ENCODE data around the gene AK2.
A peak's percentile ranks its signal among the peaks of the same experiment; 100 is the strongest.
"Not testable (repeated sequence)": the region's sequence is repeated elsewhere in the genome, so short reads cannot be mapped to it uniquely, and the experiment has no call there.

The AK2 gene

GRCh38 chr1:33036526-33037503 lies at the start of gene AK2:
AK2 (minus strand) TSS chr1:33036883; CDS start chr1:33036828, 55 bp downstream.
- DNase-seq (ENCODE audit: low read depth in 2 of 2), result peak; percentile 86 to 94

DNA sequence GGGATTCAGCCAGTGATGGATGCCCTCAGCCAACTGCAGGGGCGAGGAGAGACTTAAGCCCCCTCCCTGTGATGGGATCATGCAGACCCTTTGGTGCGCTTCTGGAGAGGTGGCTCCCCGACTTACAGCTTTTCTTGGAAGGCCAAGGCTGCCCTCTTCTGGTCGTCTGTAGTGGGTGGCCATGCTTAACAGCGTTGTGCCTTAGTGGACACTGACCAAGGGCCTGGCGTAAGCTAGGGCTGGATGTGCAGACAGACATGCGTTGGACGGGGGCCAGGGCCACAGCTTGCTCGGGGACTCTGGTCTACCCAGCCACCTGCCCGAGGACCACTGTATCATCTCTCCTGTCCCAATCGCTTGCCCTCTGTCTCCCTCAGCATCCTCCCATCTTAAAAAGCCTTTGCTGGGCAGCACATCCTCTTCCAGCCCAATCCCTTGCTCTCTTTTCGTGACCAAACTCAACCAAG lies 49.7 kb upstream of the AK2 start:
- no peak for DNase-seq (ENCODE audit: low read depth in 2 of 2)

DNA sequence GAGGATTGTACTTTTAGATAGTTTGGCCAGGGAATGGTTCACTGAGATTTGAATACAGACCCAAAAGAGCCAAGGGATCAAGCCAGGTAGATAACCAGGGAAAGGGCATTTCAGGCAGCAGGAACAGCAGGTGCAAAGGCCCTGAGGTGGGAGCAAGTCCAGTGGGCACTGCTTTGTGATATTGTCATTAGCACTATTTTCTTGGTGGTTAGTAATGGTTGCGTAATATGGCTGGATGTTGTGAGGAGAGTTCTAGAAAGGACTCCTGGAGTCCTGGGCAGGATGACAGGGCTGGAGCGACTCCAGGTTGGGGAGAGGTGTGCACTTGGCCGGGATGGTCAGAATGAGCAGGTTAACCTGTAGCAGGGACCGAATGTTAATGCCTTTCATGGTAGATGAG lies 48.6 kb upstream of the AK2 start:
- DNase-seq (ENCODE audit: low read depth in 2 of 2), result no peak

DNA sequence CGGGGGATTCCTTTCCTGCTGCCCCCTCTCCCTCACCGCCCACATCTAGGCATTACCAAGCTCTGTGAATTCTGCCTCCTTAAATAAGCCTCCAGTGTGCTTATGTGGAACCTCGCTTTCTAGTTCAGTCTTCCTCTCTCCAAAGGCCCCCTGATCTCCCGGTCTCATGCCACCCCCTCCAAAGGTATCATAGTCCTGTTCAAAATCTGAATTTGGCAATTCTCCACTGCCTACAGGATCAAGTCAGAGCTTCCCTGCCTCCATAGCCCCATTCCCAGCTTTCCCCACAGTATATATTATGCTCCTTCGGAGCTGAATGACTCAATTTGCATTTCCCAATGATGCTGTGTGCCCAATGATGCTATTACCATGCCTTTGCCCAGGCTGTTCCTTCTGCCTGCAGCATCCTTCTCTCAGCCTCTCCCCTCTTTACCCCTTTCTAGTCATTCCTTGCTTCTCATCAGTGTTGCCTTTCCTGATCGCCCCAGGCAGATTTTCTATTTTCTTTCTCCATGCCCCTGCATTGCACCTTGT lies 46.0 kb upstream of the AK2 start:
- no peak for DNase-seq (ENCODE audit: low read depth in 2 of 2)

GRCh38 chr1:33081554-33082305 lies 45.0 kb upstream of the AK2 start:
- no peak for DNase-seq (ENCODE audit: low read depth in 2 of 2)

DNA sequence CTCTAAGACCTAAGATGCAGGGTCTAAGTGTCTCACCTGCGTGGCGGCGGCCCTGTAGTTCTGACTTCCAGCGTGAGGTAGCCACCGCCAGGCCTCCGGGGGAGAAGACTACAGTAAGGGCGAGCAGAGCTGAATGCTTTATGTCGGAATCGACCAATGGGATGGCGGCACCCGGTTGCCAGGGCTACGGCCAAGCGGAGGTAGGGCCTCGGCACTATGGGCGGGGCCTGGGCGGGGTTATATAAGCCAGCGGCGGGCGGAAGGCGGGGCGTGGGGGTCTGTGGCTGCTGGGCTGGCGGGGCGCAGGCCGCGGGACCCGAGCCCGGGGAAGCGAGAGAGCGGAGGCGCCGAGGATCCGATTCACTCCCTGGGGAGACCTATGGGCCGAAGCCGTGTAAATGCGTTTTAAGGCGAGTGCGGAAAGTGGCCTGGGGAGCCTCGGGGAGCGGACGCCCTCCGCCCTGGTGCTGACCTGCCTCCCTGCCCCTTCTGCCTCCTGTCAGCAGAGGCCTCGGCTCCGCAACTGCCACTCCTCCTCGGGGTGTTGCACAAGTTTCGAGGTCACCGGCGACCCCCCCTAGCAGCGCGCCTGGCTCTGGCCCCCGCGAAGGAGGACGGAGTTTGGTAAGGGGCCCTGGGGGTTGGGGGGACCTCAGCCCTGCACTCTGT lies 44.3 kb upstream of the AK2 start, which contains the start of gene AZIN2:
Gene AZIN2, plus strand, starts transcription at position 269 of the 669 bp plus-strand sequence. CDS start 1,097 bp downstream, outside the sequence.
- DNase-seq (ENCODE audit: low read depth in 2 of 2), result peak; percentile 92 to 98

DNA sequence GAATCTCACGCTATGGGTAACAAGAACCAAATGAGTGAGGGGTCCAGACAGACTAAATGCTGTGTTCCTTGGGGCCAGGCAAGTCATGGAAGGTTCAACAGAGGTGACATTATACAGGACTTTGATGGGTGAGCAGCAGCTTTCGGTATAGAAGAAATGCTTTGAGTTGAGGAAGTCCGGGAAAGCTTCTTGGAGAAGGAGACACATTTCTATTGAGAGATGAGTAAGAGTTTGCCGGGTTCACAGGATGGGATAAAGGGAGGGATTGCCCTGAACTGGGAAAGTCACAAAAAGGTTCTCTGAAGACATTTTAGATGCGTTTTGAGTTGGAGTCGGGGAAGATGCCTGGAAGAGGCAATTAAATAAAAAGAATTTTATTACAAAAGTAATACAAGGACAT lies 43.7 kb upstream of the AK2 start:
- DNase-seq (ENCODE audit: low read depth in 2 of 2), result no peak

DNA sequence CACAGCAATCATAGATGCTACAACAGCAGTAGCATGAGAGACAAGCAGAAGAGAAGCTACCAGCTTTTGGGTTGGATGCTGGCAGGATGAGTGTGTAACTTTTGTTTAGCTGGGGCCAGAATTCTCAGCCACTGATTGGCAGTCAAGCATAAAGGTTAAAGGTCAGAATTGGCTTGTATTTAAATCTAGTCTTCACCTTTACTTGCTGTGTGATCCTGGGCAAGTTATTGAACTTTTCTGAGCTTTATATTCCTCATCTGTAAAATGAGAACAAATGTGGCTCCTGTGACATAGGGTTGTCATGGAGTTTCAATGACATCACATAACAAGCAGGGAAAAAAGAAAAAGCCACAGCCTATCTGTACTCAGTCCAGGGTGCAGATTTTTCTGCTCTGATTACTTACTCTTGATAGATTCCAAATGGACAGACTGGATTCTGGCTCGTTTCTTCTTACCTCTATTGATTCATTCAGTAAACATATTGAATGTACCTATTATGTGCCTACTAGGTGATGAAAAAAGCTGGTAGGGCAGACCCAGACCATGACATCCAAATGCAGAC lies 41.4 kb upstream of the AK2 start:
- DNase-seq (ENCODE audit: low read depth in 2 of 2), result no peak

DNA sequence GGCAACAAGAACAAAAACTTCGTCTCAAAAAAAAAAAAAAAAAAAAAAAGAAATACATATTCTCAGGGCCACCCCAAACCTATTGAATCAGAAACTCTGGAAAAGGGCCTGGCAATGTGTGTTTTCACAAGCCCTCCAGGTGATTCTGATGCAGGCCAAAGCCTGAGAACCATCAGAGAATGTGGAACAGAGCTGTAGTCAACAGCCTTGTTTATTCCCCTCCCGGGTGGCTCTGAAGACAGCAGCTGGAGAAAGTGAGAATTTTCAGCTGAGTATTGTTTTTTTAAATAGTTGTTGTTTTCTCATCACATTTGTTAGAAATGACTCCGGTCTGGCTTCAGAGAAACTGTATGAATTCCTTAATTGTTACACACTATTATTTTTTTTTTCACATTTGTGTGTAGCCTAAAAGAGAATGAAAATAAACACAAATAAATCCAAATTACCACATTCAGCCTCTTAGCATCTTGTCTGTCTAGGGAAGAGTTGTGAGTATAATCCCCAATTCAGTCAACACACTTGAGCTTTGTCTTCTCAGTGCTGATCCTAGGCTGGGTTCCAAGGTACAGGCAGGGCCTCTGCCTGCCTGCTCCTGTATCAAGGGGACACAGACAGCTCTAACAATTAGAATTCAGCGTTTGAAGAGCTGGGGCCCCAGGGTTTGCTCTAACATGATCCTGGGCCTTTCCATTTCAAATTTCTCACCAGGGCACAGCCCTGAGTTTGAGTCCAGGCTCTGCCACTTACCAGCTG lies 37.7 kb upstream of the AK2 start:
- no peak for DNase-seq (ENCODE audit: low read depth in 2 of 2)

- DNase-seq (ENCODE audit: low read depth in 2 of 2), result no peak
Observed at GRCh38 chr1:33072707-33073106, 36.0 kb upstream of the AK2 start.

GRCh38 chr1:33070628-33071027 lies 33.9 kb upstream of the AK2 start:
- DNase-seq (ENCODE audit: low read depth in 2 of 2), result no peak

DNA sequence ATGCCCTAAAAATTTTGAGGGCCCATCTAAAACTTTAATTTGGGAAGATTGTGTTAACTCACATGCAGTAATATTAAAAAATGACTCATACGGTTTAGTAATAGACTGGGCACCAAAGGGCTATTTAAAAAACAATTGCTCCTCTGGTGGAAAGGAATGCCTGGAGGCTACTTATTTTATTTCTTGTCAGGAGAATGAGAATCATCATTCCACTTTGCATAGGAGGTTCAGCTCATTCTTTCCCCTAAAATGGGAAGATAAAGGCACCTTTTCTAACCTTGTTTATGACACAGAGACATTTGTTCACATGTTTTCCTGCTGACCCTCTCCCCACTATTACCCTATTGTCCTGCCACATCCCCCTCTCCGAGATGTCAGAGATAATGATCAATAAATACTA lies 31.4 kb upstream of the AK2 start:
- DNase-seq (ENCODE audit: low read depth in 2 of 2), result not testable (repeated sequence)

- not testable (repeated sequence) for DNase-seq (ENCODE audit: low read depth in 2 of 2)
Observed at GRCh38 chr1:33066477-33066876, 29.8 kb upstream of the AK2 start.

GRCh38 chr1:33065301-33065700 lies 28.6 kb upstream of the AK2 start:
- no peak for DNase-seq (ENCODE audit: low read depth in 2 of 2)

DNA sequence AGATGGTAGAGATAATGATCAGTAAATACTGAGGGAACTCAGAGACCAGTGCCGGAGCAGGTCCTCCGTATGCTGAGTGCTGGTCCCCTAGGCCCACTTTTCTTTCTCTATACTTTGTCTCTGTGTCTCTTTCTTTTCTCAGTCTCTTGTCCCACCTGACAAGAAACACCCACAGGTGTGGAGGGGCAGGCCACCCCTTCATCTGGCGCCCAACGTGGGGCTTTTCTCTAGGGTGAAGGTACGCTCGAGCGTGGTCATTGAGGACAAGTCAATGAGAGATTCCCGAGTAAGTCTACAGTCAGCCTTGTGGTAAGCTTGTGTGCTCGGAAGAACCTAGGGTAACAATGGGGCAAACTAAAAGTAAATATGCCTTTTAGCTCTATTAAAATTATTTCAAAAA lies 27.6 kb upstream of the AK2 start:
- not testable (repeated sequence) for DNase-seq (ENCODE audit: low read depth in 2 of 2)

GRCh38 chr1:33061834-33062233 lies 25.2 kb upstream of the AK2 start:
- no peak for DNase-seq (ENCODE audit: low read depth in 2 of 2)

DNA sequence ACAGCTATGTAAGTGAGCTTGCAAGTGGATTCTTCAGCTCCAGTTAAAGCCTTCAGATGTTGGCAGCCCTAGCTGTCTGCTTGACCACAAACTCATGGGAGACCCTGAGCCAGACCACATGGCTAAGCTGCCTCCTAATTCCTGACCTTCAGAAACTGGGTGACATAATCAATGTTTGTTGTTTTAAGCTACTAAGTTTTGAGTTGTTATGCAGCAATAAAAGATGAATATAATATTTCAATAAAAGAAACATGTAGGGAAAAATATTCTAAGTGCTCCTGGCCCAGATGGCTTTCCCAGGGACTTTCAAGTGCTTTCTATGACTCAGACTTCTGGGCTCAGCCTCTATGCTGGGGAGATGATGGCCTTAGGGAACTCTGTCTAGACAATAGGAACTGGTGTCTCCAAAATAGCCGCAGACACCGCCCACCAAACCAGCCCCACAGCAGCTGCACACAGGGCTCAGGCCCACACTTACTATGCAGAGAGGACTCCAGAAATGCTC lies 23.9 kb upstream of the AK2 start:
- DNase-seq (ENCODE audit: low read depth in 2 of 2), result no peak

DNA sequence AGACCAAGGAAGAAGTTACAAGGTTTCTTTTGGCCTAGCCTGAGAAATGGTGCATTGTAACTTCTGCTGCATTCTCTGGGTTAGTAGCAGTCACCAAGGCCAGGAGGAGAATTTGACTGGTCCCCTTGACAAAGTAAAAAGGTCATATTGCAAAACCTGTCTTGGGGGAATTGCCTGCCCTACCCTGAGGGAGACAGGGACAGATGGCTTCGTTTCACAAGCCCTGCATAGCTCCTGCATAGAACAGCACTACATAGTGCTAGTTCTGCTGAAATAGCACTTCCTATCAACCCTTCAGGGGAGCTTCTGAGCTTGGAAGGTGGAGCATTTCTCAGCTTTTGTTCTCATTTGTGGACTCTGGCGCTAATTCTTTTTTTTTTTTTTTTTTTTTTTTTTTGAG lies 20.4 kb upstream of the AK2 start:
- no peak for DNase-seq (ENCODE audit: low read depth in 2 of 2)

DNA sequence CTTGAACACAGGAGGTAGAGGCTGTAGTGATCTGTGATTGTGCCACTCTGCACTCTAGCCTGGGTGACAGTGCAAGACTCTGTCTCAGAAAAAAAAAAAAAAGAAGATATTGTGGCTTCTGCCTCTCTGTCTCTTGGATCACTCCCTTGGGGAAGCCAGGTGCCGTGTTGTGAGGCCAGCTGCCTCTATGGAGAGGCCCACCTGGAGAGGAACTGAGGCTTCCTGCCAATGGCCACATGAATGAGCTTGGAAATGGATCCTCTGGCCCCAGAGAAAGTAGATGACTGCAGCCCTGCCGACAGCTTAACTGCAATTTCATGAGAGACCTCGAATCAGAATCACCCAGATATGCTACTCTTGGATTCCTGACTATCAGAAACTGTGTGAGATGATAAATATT lies 19.7 kb upstream of the AK2 start:
- no peak for DNase-seq (ENCODE audit: low read depth in 2 of 2)

GRCh38 chr1:33055210-33056008 lies 18.7 kb upstream of the AK2 start:
- peak in 1 of 2 donors; percentile 8 for DNase-seq (ENCODE audit: low read depth in 2 of 2)

Measured in activated CD4-positive, alpha-beta T cell treated with anti-CD3 and anti-CD28 coated beads for 24 hours (primary cell).